Measurements from ENCODE around the gene AP1G1.
"Not testable (repeated sequence)": the region's sequence is repeated elsewhere in the genome, so short reads cannot be mapped to it uniquely, and the experiment has no call there.

Gene AP1G1

DNA sequence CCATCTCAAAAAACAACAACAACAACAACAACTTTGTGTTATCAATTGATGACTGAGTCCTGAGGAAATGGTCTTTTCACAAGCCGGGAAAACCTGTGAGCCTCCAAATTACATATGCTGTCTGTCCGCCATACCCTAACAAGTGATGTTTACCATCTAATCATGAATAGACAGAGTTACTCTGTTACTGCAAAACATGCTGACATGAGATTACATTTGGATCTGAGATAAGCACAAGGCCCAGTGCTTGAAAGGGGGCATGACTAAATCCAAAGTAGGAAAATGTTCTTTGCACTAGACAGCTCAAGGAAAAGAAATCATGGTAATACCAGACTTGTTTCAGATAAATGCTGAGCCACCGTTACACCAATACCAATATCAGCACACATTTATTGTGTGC is 28.5 kb upstream of the AP1G1 start:
- DNase-seq (ENCODE audit: low spot score) = no peak
- H3K27ac Mint-ChIP-seq = no peak overlapping the region
- H3K36me3 Mint-ChIP-seq (ENCODE audit: low read depth) = no peaks in the 10 kb centered on the region
- no peaks in the 10 kb centered on the region for H3K27me3 Mint-ChIP-seq (ENCODE audit: low read depth)
- no peak overlapping the region for H3K4me3 Mint-ChIP-seq
- peaks cover 7% of the 10 kb centered on the region for H3K4me1 Mint-ChIP-seq (ENCODE audit: low read depth)
- H3K9me3 Mint-ChIP-seq = no peaks in the 10 kb centered on the region

DNA sequence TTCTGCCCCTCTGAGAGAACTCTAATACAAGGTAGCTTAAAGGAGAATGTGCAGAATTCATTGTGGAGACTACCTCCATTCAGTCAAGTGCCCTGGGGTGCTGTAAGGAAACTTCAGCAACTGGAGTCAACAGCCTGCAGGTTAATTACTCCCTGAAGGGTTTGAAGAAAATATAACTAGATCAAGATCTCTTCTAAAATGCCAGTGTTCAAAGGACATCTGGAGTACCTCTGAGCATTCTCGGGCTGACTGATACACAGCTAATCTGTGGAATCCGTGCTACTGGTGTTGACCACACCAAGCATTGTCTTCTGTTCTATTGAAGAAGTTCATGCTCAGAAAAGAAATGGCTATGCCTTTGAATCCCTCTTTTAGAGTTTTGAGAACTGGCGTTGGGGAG is 25.7 kb upstream of the AP1G1 start:
- H3K27ac Mint-ChIP-seq = no peak overlapping the region
- H3K9me3 Mint-ChIP-seq = no peaks in the 10 kb centered on the region
- H3K27me3 Mint-ChIP-seq (ENCODE audit: low read depth) = no peaks in the 10 kb centered on the region
- DNase-seq (ENCODE audit: low spot score) = no peak
- H3K36me3 Mint-ChIP-seq (ENCODE audit: low read depth) = no peaks in the 10 kb centered on the region
- no peak overlapping the region for H3K4me3 Mint-ChIP-seq
- peaks cover 5% of the 10 kb centered on the region for H3K4me1 Mint-ChIP-seq (ENCODE audit: low read depth)

DNA sequence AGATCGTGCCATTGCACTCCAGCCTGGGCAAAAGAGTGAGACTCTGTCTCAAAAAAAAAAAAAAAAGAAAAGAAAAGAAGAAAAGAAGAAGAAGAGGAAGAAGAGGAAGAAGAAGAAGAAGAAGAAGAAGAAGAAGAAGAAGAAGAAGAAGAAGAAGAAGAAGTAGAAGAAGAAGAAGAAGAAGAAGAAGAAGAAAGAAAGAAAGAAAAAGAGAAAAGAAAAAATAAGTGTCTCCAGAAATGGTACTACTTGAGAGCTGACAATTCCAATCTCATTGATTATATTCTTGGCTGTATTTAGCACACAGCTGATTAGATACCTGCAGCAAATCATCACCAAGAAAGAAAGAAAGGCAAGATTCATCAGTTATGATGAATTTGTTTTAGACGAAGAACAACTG is 23.5 kb upstream of the AP1G1 start:
- not testable (repeated sequence) for H3K36me3 Mint-ChIP-seq (ENCODE audit: low read depth); H3K4me3 Mint-ChIP-seq; H3K27ac Mint-ChIP-seq; DNase-seq (ENCODE audit: low spot score); H3K27me3 Mint-ChIP-seq (ENCODE audit: low read depth); H3K4me1 Mint-ChIP-seq (ENCODE audit: low read depth); H3K9me3 Mint-ChIP-seq

DNA sequence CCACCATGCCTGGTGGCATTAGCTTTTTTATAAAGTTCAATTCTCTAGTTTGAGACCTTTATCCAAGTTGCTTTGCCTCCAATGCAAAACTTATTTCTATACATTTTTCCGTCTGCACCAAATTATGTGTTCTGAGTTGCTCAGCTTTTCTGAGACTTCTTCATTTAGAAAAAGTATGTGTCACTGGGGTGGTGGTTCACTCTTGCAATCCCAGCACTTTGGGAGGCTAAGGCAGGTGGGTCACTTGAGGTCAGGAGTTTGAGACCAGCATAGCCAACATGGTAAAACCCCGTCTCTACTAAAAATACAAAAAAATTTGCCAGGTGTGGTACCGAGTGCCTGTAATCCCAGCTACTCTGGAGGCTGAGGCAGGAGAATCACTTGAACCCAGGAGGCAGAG is 23.1 kb upstream of the AP1G1 start:
- DNase-seq (ENCODE audit: low spot score); H3K27ac Mint-ChIP-seq; H3K36me3 Mint-ChIP-seq (ENCODE audit: low read depth); H3K4me3 Mint-ChIP-seq; H3K9me3 Mint-ChIP-seq; H3K4me1 Mint-ChIP-seq (ENCODE audit: low read depth); H3K27me3 Mint-ChIP-seq (ENCODE audit: low read depth): not testable (repeated sequence)

DNA sequence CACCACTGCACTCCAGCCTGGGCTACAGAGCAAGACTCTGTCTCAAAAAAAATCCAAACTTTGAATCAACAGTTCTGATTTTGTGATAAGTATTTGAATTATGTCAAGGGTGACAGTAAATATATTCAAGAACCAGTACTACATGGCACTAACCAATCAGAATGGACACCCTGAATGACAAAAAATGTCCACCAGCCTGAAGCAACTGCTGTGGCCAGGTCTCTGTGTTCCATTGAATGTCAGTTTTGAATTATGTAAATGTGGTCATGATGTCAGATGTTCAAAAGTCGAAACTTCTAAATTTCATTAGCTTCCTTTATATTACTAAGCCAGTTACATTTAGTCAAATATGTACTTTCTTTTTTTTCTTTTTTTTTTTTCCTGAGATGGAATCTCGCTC is 21.7 kb upstream of the AP1G1 start:
- Mint-ChIP-seq H3K4me3 (no peak overlapping the region), H3K4me1 (ENCODE audit: low read depth) (peaks cover 10% of the 10 kb centered on the region), H3K9me3 (peaks cover 7% of the 10 kb centered on the region), H3K27me3 (ENCODE audit: low read depth) (no peaks in the 10 kb centered on the region), H3K36me3 (ENCODE audit: low read depth) (peaks cover 8% of the 10 kb centered on the region), H3K27ac (no peak overlapping the region)
- no peak for DNase-seq (ENCODE audit: low spot score)

DNA sequence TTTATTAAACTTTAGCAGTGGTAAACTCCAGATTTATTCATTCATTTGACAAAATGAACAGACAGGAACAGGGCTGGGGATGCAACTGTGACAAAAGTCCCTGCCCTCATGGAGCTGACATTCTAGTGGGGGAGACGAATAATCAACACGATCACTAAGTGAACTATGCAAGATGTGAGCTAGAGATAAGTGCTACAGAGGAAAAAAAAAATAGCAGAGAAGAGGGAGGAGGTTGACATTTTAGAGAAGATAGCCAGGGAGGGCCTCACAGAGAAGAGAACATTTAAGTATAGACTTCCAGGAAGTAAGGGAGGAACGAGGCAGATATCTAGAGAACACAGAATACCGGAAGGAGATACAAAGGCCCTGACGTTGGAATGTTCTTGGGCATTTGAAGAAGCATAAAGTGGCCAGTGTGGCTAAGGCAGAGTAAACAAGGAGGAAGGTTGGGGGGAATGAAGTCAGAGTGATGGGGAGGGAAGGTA is 17.9 kb upstream of the AP1G1 start:
- H3K36me3 Mint-ChIP-seq (ENCODE audit: low read depth) = peaks cover 8% of the 10 kb centered on the region
- peaks cover 5% of the 10 kb centered on the region for H3K4me1 Mint-ChIP-seq (ENCODE audit: low read depth)
- no peak for DNase-seq (ENCODE audit: low spot score)
- no peak overlapping the region for H3K4me3 Mint-ChIP-seq
- no peaks in the 10 kb centered on the region for H3K27me3 Mint-ChIP-seq (ENCODE audit: low read depth)
- H3K27ac Mint-ChIP-seq = peak overlapping the region; percentile 17
- peaks cover 7% of the 10 kb centered on the region for H3K9me3 Mint-ChIP-seq

DNA sequence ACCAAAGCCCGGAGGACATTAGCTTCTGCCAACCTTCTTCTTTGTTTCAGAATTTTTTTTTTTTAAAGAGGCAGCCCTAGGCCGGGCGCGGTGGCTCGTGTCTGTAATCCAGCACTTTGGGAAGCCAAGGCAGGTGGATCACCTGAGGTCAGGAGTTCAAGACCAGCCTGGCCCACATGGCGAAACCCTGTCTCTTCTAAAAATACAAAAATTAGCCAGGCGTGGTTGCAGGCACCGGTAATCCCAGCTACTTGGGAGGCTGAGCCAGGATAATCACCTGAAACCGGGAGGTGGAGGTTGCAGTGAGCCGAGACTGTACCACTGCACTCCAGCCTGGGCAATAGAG is 8.5 kb upstream of the AP1G1 start:
- H3K4me3 Mint-ChIP-seq = peak overlapping the region; percentile 14
- not testable (repeated sequence) for H3K36me3 Mint-ChIP-seq (ENCODE audit: low read depth); H3K9me3 Mint-ChIP-seq; DNase-seq (ENCODE audit: low spot score); H3K27me3 Mint-ChIP-seq (ENCODE audit: low read depth); H3K4me1 Mint-ChIP-seq (ENCODE audit: low read depth)
- peak overlapping the region; percentile 55 for H3K27ac Mint-ChIP-seq

DNA sequence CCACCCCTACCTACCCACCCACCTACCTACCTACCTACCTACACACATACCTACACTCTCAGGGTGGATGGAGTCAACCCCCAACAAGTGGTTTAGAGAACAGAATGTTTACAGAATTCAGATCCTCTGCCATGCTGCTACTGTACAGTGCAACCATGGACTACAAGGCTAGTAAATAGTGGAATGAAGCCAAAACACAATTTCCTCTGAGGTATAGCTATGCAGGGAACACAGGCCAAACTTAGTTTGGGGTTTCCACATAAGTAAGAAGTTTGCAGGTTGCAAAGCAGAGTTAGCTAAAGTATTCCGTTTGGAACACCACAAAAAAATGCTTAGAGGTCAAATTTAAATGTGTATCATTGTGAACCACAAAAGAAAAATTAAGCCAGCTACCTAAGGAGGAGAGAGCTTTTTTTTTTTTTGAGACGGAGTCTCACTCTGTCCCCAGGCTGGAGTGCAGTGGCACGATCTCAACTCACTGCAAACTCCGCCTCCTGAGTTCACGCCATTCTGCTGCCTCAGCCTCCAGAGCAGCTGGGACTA is 2.7 kb upstream of the AP1G1 start:
- Mint-ChIP-seq H3K36me3 (ENCODE audit: low read depth) (peaks cover 9% of the 10 kb centered on the region), H3K4me3 (no peak overlapping the region), H3K27ac (no peak overlapping the region), H3K9me3 (no peaks in the 10 kb centered on the region), H3K27me3 (ENCODE audit: low read depth) (no peaks in the 10 kb centered on the region), H3K4me1 (ENCODE audit: low read depth) (peaks cover 19% of the 10 kb centered on the region)
- DNase-seq (ENCODE audit: low spot score) = no peak

DNA sequence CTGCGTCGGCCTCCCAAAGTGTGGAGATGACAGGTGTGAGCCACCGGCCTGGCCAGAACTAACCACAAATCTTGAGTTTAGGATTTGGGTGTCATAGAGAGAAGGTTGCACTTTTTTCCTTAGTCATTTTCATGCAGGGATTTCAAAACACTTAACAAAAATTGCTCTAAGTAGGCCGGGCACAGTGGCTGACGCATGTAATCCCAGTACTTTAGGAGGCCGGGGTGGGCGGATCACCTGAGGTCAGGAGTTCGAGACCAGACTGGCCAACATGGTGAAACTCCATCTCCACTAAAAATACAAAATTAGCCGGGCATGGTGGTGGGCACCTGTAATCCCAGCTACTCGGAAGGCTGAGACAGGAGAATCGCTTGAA is 1.5 kb upstream of the AP1G1 start:
- Mint-ChIP-seq H3K4me1 (ENCODE audit: low read depth) (peaks cover 21% of the 10 kb centered on the region), H3K4me3 (peak overlapping the region; percentile 38), H3K27ac (peak overlapping the region; percentile 100), H3K36me3 (ENCODE audit: low read depth) (peaks cover 11% of the 10 kb centered on the region)
- H3K27me3 Mint-ChIP-seq (ENCODE audit: low read depth); DNase-seq (ENCODE audit: low spot score); H3K9me3 Mint-ChIP-seq: not testable (repeated sequence)

DNA sequence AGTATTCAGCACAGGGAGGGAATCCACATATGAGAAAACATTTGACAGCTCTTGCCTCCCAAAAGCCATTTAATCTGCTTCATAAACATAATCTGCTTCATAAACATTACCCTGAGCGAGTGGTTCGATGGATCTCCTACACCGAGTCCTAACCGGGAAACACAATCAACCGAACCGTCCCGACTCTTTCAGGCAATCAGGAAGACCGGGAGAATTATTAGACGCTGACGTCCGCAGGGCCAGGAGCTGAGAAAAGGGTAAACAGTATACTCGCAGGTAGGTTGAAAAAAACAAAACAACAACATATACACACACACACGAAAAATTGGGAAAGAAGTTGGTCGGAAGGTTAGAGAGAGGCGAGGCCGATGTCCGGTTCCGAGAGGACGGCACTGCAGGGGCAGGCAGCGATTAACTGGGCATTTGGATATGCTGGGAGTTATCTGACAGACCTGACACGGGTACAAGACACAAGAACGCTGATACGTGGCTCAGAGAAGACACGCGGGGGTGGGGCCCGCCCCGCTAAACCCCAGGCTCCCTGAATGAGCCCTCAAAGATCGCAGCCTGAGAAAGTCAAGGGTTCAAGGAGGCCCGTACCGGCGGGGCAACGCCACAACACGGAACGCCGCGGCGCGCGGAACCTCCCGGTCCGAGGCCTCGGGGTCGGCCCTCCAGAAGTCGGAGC is 585 bp downstream of the AP1G1 start:
- Mint-ChIP-seq H3K9me3 (no peaks in the 10 kb centered on the region), H3K4me3 (peak overlapping the region; percentile 99), H3K4me1 (ENCODE audit: low read depth) (peaks cover 21% of the 10 kb centered on the region)

DNA sequence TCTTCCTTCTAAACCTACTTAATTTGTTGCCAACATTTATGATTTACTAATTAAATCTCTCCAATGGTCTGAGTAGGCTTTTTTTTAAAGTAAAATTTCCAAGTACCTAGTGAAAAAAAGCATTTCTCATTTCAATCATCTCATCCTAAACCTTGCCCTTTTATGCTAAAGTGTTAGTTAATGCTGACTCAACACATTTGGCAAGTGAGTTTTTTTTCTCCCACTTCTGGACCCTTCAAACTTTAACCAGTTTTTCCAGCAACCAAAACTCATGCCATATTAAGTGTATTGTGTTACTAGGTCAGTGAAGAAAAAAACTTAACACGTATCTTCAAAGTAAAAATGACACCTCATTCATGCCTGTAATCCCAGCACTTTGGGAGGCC is 5.3 kb downstream of the AP1G1 start:
- no peak overlapping the region for H3K4me3 Mint-ChIP-seq
- no peak for DNase-seq (ENCODE audit: low spot score)
- H3K27me3 Mint-ChIP-seq (ENCODE audit: low read depth) = no peaks in the 10 kb centered on the region
- H3K27ac Mint-ChIP-seq = no peak overlapping the region
- no peaks in the 10 kb centered on the region for H3K9me3 Mint-ChIP-seq
- H3K36me3 Mint-ChIP-seq (ENCODE audit: low read depth) = peaks cover 27% of the 10 kb centered on the region
- H3K4me1 Mint-ChIP-seq (ENCODE audit: low read depth) = peaks cover 18% of the 10 kb centered on the region

More for the DNA sequence above, 585 bp downstream of the AP1G1 start:
- no peak for DNase-seq (ENCODE audit: low spot score)
- Mint-ChIP-seq H3K36me3 (ENCODE audit: low read depth) (peaks cover 16% of the 10 kb centered on the region), H3K27ac (peak overlapping the region; percentile 100), H3K27me3 (ENCODE audit: low read depth) (no peaks in the 10 kb centered on the region)

DNA sequence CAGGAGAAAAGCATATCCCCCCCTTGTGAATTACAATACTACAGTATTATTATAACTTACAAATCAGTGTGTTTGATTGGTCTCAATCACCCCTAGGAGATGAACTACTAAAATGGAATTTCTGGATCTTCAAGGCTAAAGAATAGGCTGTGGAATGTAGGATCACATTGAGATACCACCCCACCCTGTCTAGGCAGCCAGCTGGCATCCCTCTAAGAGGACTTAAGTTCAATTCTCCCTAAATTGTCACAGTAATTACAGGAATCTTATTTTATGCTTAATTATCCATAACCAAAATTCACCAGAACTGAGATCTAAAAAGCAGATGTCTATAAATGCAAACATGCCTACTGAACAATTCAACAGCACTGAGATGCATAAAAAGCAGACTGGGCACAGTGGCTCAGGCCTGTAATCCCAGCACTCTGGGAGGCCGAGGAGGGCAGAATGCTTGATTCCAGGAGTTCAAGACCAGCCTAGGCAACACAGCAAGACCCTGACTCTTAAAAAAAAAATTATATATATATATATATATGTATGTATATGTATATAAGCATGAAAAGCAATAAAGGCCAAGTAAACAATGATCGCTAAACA is 12.0 kb downstream of the AP1G1 start:
- DNase-seq (ENCODE audit: low spot score) = no peak
- Mint-ChIP-seq H3K9me3 (no peaks in the 10 kb centered on the region), H3K4me1 (ENCODE audit: low read depth) (peaks cover 25% of the 10 kb centered on the region), H3K27me3 (ENCODE audit: low read depth) (no peaks in the 10 kb centered on the region), H3K4me3 (no peak overlapping the region), H3K27ac (no peak overlapping the region), H3K36me3 (ENCODE audit: low read depth) (peaks cover 24% of the 10 kb centered on the region)

DNA sequence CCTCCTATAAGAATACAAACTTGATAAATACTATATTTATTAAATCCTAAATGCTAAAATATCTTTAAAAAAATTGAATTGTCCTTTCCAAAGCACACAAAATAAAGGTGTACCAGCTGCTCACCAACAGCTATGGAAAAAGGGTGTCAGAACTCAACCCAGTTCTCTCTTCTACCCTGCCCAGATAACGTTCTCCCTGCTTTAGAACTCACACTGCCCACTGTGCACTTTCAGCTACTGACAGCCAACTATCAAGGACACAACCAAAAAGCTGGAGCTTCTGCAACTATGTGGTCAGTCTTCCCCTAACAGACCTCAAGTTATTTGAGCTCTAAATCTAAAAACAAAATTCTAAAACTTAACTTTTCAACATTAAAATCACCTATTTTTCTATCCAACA is 13.7 kb downstream of the AP1G1 start:
- peaks cover 35% of the 10 kb centered on the region for H3K4me1 Mint-ChIP-seq (ENCODE audit: low read depth)
- H3K4me3 Mint-ChIP-seq = no peak overlapping the region
- no peak for DNase-seq (ENCODE audit: low spot score)
- H3K27ac Mint-ChIP-seq = peak overlapping the region; percentile 9
- no peaks in the 10 kb centered on the region for H3K27me3 Mint-ChIP-seq (ENCODE audit: low read depth)
- H3K36me3 Mint-ChIP-seq (ENCODE audit: low read depth) = peaks cover 24% of the 10 kb centered on the region
- H3K9me3 Mint-ChIP-seq = no peaks in the 10 kb centered on the region

DNA sequence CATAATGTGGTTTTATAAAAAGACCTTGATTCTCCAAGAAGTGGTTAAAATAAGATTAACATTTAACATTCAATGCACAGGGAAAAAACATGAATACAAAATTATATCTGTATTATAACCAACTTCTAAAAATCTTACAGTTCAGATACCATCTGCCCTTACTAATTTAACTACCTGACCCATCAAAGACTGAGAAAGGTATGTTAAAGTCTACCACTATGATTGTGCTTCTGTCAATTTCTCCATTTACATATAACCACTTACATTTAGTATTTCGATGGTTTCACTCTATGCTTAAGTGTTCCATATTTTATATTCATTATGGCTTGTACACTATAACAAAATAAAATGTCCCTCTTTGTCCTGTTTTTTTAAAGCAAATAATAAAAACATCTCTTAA is 14.6 kb downstream of the AP1G1 start:
- H3K27ac Mint-ChIP-seq = no peak overlapping the region
- peaks cover 36% of the 10 kb centered on the region for H3K4me1 Mint-ChIP-seq (ENCODE audit: low read depth)

DNA sequence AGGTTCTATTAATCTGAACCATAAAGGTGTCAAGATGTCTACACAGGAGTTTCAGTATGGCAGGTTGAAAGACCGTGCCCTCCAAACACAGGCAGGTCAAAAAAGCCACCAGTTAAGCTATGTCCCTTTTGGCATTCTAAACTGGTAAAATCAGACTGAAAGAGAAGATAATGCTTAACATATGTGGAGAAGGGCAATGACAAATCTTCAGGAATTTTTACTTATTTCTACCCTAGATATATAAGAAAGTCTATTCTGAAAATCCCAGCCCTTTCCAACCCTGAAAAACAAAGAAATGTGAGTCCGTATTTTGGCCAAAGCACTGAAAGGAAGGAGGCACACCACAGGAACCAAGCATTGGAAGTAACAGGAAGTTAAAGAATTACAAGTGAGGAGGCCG is 16.5 kb downstream of the AP1G1 start:
- DNase-seq (ENCODE audit: low spot score) = no peak
- Mint-ChIP-seq H3K4me1 (ENCODE audit: low read depth) (peaks cover 37% of the 10 kb centered on the region), H3K27me3 (ENCODE audit: low read depth) (no peaks in the 10 kb centered on the region), H3K36me3 (ENCODE audit: low read depth) (peaks cover 32% of the 10 kb centered on the region), H3K9me3 (no peaks in the 10 kb centered on the region), H3K27ac (peak overlapping the region; percentile 59), H3K4me3 (no peak overlapping the region)

More for the DNA sequence above, 14.6 kb downstream of the AP1G1 start:
- Mint-ChIP-seq H3K4me3 (no peak overlapping the region), H3K27me3 (ENCODE audit: low read depth) (no peaks in the 10 kb centered on the region), H3K36me3 (ENCODE audit: low read depth) (peaks cover 23% of the 10 kb centered on the region), H3K9me3 (no peaks in the 10 kb centered on the region)
- DNase-seq (ENCODE audit: low spot score) = no peak
